GM20000 (cell line): ENCODE results near the gene COL4A2.

Experiments used
- DNase-seq: peaks from one replicate; pipeline ENCODE4 v3.0.0; 2012; ENCODE audit warnings: low spot score
- CTCF ChIP-seq: IDR thresholded peaks from 2 replicates; pipeline ENCODE4 v1.5.1; 2012; ENCODE audit warnings: mild to moderate bottlenecking, control low read depth; ENCODE audit errors: extremely low read depth, missing control alignments

The COL4A2 gene

GRCh38 chr13:110262508-110263291 lies 44.4 kb upstream of the COL4A2 start:
- DNase-seq: no peak
- no peak for TF ChIP-seq CTCF

GRCh38 chr13:110263404-110263803 lies 43.7 kb upstream of the COL4A2 start:
- DNase-seq: no peak
- TF ChIP-seq CTCF: no peak

GRCh38 chr13:110263888-110264287 lies 43.2 kb upstream of the COL4A2 start:
- no peak for TF ChIP-seq CTCF
- no peak for DNase-seq

- no peak for DNase-seq
- no peak for TF ChIP-seq CTCF
Measured at GRCh38 chr13:110264685-110265275, 42.3 kb upstream of the COL4A2 start.

- no peak for DNase-seq
- no peak for TF ChIP-seq CTCF
Measured at GRCh38 chr13:110265341-110265681, 41.8 kb upstream of the COL4A2 start.

- no peak for TF ChIP-seq CTCF
Measured at GRCh38 chr13:110265682-110266430, 41.2 kb upstream of the COL4A2 start.

GRCh38 chr13:110266431-110266809 lies 40.7 kb upstream of the COL4A2 start:
- TF ChIP-seq CTCF: no peak
- DNase-seq: no peak

More at GRCh38 chr13:110265682-110266430, 41.2 kb upstream of the COL4A2 start:
- no peak for DNase-seq
